ENCODE data around the gene SEMA4B.
"Not testable (repeated sequence)": the region's sequence is repeated elsewhere in the genome, so short reads cannot be mapped to it uniquely, and the experiment has no call there.

Gene SEMA4B

DNA sequence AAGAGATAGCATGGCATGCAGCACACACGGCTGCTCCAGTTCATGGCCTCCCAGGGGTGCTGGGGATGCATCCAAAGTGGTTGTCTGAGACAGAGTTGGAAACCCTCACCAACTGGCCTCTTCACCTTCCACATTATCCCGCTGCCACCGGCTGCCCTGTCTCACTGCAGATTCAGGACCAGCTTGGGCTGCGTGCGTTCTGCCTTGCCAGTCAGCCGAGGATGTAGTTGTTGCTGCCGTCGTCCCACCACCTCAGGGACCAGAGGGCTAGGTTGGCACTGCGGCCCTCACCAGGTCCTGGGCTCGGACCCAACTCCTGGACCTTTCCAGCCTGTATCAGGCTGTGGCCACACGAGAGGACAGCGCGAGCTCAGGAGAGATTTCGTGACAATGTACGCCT, 27.8 kb downstream of the SEMA4B start:
- DNase-seq = no peak

DNA sequence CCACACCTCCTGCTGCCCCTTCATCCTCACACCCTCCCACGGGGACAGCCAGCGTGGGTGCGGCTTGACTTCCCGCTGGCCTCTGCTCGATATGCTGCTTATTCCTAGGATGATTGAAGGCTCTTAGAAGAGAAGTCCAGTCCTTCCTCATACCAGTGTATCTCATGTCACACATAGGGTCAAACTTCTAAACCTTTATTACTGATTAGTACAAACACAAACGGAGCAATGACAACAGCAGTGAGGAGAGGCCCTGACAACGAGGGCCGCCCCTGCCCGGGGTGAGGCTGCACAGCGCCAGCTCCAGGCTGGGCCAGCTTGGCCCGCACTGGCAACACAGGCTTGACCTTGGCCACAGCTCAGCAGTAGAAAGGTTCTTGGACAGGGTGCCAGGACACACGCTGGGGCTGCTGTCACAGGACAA, 29.0 kb downstream of the SEMA4B start:
- no peak for DNase-seq

DNA sequence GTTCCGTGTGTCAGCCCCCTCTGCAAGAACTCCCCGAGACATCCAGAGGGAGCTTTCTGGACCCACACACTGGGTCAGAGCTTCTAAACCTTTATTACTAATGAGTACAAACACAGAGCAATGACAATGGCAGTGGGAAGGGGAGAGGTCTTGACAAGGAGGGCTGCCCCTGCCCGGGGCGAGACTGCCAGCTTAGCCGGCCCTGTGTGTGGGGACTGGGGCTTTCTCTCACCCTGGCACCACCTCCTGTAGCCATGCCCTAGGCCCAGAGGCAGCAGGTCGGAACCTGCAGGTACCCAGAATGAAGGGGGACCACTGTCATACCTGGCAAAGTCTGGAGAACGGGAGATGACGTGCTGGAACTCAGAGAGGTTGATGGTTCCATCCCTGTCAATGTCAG, 29.5 kb downstream of the SEMA4B start:
- no peak for DNase-seq

DNA sequence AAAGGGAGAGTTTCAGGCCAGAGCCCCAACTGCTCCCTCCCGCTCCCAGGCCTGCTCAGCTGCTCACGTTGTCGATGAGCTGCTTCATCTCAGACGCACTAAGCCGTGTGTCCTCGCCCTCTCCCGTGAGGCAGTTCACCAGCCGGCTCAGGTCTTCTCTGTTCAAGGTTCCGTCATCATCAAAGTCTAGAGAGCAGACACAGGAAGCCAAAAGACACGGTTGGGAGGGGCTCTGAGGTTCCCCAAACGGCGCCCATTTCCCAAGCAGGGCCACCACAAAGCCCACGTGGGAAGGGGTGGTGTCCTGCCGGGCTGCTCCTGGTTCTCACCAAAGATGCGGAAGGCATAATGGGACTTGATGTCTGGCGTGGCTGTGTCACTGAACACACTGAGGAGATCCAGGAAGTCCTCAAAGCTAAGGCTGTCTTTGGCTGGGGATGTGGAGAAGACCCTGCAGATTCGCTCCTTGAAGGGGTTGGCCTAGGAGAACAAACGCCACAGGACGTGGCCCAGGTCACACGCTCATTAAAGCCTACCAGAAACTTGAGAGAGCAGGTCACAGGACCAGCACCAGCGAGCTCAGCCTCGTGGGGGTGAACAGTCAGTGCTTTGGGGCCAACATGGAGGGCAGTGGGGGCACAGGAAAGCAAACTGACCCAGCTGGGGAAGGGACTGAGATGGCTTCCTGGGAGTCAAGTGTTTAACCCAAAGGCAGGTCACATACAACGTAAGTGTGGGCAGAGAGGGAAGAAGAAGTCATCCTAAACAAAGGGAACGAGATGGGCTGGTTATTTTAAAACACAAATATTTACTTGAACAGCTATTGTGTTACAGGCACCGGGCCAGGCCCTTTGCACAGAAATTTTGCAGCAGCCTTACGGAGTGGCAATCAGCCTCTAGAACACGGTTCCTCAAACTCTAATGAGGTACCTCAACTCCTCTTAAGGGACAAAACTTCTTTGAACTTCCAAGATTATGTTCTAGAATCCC, 30.2 kb downstream of the SEMA4B start:
- DNase-seq = no peak

DNA sequence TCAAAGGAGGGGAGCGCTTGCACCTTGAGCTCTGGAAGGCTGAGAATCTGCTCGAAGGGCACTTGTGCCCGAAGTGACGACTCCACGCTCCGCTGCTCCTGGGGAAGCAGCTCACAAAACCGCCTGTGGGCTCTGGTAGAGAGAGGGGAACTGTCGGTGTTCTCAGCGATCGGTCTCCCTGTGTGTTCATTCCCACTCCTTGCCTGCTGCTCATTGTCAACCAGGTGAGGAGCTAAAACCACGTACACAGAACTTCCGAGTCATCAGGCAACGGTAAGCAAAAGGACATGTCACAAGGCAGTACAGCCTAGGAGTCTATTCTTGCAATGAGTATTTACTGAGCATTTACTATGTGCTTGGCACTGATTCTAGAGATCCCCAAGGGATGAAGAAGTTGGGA, 31.1 kb downstream of the SEMA4B start:
- no peak for DNase-seq

DNA sequence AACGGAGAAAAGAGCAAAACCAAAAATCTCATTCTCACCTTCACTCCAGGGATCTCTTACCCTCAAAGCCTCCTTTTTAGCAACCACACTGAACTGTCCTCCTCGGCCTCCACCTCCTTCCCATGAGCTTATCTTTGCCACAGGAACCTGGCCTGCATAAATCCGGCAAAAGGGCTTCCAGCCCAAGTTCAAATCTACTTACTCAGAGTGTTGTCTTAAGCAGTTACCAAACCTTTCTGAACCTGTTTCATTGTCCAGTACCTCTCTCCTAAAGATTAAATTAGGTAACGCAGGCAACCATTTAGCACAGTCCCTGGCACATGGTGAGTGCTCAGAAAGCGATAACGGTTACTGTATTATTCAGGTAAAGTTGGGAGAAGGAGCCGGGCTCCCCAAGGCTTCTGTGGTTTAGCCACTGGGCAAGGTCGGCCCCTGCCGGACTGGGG, 31.8 kb downstream of the SEMA4B start:
- no peak for DNase-seq

DNA sequence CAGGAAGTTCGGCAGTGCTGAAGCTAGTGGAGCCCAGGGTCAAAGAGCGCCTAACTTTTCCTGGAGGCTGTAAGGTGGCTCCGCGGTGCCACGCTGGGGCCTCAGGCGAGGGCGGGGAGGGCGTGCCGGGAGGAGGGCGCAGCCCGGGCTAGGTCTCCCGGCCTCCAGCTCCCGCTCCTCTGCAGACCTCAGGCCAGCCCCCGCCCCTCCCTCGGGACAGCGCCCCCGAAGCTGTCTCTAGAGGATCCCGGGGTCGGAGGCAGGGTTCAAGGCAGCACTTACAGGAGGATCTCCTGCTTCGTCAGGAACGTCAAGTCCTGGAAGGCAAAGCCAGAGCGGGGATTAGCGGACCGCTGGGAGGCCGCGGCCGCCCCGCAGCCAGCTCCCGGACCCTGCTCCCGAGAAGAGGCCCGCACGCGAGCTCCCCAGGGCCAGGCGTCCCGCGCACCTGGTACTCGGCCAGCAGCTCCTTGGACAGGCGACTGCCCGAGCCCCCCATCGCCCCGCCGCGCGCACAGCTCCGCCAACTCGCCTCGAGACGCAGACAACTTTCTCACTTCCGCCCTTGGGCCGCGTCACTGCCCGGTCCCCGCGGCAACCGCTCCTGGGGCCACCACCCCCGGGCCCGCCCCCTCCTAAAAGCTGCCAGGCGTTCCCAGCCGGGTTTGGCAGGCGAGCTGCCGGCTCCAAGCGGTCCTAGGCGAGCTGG, 32.4 kb downstream of the SEMA4B start, which contains the start of gene CIB1:
Gene CIB1, minus strand, starts transcription at position 555 of the 709 bp plus-strand sequence. Its CDS starts 56 bp downstream, at position 499.
- peak; percentile 94 for DNase-seq

DNA sequence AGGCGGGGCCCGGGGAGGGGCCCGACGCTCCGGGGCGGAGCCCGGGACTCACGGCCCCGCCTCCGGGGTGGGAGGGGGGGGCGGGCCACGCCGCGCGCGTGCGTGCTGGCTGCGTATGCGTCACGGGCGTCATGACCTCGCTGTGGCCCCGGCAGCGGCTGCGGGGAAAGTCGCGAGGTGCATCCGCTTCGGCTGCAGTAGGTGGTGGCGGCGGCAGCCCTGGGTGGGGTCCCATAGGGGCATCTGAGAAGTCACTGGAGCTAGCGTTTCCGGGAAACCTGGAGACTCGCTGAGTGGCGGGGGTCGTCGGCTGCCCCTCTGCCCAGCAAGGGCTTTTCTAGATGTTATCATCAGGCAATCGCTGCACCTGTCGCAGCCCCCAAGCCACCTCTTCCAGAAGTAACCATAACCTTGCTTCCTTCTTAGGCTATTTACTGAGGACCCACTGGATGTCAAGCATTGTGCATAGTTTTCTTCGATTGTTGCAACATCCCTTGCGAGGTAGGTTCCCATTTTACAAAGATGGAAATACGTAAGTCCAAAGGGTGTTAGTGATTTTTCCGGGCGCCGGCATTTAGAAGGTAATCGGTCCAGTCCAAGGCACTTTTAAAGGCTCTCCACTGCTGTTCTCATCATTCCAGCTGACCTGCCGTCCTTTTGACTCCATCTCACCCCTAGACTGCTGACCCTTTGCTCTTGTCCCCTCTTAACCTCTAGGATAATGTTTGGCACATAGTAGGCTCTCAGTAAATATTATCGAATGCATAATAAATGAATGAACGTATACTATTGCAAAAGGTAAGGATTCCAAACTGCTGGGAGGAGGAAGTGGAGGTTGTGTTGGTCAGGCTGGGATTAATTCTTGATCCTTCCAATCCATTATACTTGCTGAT, 33.2 kb downstream of the SEMA4B start, which contains the start of gene GDPGP1:
Gene GDPGP1, plus strand, starts transcription at position 114 of the 893 bp plus-strand sequence. CDS start 6,700 bp downstream, outside the sequence.
- no peak for DNase-seq

DNA sequence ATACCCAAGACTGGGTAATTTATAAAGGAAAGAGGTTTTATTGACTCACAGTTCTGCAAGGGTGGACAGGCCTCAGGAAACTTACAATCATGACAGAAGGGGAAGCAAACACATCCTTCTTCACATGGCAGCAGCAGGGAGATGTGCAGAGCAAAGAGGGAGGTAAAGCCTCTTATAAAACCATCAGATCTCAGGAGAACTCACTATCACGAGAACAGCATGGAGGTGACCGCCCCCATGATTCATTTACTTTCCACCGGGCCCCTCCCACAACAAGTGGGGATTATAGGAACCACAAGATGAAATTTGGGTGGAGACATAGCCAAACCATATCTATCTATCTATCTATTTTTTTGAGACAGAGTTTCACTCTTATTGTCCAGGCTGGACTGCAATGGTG, 38.2 kb downstream of the SEMA4B start:
- no peak for DNase-seq

DNA sequence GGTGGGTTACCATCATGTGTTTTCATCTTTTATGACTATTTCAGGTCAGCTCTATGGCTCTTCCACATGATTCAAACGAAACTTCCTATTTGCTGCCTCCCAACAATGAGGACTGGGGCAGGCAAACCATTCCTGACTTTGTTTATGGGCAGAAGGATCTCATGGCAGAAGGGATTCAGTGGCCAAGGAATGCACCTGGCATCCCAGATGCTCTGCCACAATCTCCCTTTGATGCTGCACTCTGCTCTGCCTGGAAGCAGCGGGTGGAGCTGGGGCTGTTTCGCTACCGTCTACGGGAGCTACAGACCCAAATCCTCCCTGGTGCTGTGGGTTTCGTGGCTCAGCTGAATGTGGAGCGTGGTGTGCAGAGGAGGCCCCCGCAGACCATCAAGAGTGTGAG, 39.7 kb downstream of the SEMA4B start:
- peak in 1 of 2 experiments; percentile 57 for DNase-seq

DNA sequence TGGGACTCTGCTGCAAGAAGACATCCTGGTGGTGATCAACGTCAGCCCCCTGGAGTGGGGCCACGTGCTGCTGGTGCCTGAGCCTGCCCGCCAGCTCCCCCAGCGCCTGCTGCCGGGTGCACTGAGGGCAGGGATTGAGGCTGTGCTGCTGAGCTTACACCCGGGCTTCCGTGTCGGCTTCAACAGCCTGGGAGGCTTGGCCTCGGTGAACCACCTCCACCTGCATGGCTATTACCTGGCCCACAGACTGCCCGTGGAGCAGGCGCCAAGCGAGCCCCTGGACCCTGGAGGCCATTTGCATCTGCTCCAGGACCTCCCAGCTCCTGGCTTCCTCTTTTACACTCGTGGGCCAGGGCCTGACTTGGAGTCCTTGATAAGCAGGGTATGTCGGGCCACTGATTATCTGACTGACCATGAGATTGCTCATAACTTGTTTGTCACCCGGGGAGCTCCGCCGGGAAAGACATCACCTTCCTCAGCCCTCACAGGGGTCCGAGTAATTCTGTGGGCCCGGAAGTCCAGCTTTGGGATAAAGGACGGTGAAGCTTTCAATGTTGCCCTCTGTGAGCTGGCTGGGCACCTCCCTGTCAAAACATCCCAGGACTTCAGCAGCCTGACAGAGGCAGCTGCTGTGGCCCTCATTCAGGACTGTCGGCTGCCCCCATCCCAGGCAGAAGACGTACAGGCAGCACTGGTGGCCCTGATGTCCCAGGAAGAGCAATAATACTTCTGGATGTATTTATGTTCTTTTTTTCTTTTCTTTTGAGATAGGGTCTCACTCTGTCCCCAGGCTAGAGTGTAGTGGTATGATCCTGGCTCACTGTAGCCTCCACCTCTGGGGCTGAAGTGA, 40.4 kb downstream of the SEMA4B start:
- DNase-seq = peak in 1 of 2 experiments; percentile 52

DNA sequence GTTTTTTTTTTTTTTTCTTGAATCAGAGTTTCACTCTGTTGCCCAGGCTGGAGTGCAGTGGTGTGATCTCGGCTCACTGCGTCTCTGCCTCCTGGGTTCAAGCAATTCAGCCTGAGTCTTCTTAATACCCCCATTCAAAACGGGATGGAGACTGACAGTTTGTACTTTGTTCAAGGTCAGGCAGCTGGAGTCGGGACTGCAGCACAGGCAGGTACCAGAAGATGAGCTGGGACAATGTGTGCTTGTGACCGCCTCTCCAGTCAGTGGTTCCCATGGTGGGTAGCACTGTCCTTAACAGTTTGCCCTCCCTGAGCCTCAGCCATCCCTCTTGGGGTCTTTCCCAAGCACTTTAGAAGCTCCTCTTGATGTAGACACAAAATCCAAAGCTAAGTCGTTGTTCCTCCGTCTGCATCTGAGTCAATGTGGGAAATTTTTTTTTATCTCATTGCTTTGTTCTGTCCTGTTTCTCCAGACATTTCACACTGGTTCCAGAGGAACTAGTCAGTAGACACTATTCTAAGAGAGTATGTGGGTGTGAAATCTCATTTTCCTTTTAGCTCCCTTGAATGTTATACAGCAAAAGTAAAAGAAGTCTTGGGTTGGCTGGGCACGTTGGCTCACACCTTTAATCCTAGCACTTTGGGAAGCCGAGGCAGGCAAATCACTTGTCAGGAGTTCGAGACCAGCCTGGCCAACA, 43.0 kb downstream of the SEMA4B start:
- DNase-seq = no peak

DNA sequence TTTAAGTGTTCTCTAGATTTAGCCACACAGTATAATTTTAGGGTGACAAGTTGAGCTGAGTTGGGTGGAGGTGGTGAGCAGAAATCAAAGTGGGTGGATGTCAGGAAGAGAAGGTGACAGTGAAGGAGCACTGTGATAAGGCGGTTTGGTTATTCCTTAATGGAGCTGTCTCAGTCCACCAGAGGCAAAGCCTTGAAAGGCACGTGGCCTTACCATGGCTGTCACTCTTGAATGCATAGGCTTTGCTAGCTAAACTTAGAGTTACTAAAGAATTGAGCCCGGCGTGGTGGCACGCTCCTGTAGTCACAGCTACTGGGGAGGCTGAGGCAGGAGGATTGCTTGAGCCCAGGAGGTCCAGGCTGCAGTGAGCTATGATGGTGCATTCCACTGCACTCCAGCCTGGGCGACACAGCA, 47.7 kb downstream of the SEMA4B start:
- no peak for DNase-seq

DNA sequence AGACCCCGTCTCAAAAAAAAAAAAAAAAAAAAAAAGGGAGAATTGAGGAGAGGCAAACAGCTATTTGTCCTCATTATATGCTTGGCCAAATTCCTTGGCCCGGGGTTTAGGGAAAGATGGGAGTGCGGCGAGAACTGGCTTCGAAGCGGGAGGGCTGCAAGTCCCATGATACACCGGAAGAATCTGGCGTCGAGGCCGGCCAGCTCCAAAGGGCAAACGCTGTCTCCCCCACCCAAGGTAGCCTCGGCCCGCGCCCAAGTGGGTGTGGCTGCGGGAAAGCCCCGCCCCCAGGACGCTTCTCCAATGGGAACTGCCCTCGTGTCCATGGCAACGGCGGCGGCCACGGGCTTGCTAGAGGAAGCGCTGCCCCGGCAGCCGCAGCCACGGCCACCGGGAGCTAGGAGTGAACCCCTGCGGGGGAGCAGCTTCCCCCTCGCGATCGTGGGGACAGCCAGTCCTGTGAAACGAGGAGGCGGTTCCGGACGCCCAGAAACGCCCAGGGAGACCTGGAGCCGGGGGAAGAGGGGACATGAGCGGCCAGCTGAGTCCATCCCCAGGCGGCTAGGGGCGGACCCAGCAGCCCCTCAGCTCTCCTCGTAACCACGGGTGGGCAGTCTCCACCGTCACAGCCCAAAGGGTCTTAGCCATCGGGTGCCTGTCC, 48.2 kb downstream of the SEMA4B start, which contains the start of gene TTLL13:
Gene TTLL13, plus strand, starts transcription at position 354 of the 661 bp plus-strand sequence. CDS start 1,075 bp downstream, outside the sequence.
- peak; percentile 94 for DNase-seq

DNA sequence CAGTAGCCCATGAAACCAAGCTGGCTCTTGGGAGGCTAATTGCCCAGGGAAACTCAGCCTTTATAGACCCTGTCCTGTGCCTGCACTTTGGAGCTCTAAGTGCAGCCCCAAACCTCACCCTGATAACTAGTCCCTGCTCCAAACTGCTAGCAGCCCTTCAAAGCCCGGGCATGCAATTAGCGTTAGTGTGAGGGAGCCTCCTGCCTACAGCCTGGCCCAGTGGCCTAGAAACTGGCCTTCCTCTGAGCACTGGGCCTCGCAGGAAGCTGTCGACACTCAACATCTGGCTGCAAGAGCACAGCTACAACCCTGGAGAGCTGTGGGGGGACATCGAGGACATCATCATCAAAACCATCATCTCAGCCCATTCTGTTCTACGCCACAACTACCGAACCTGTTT, 56.6 kb downstream of the SEMA4B start:
- DNase-seq = no peak

DNA sequence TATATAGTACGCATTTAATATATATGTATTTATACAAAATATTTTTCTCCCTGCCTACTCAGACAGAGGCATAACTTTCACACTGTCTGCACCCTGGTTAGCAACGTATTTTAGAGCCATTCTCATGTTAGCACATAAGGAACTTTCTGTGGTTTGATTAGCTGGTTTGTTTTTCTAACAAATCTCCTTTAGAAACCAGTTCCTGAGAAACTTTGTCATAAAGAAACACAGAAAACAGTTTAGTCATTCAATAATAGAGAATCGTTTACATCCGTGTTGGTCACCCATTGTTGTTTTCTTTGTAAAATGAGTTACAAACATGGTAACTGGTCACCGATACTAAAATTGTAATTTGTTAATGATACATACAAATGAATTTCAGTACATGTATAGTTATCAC, 58.4 kb downstream of the SEMA4B start:
- DNase-seq = no peak

DNA sequence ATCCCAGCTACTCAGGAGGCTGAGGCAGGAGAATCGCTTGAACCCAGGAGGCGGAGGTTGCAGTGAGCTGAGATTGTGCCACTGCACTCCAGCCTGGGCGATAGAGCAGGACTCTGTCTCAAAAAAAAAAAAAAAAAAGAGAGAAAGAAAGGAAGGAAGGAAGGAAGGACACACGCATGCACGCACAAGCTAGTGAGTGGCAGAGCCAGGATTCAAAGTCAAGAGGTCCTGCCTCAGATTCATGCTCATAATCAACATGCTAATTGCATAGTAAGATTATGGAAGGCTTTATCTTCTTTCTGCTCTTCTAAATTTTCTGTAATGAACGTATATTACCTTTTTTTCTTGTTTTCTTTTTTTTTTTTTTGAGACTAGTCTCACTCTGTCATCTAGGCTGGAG, 59.6 kb downstream of the SEMA4B start:
- not testable (repeated sequence) for DNase-seq

DNA sequence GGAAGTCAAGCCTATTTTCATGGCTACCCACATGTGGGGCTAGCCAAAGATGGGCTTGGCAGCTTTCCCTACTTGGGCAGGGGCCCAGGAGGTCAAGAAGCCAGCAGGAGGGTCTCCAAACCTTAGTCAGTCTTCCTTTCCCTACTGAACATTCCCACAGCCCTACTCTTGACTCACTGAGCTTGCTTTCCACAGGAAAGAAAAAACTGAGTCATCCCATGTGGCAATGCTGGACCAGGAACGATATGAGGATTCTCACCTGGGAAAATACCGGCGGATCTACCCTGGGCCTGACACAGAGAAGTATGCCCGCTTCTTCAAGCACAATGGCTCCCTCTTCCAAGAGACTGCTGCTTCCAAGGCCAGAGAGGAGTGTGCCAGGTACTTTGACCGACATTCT, 60.7 kb downstream of the SEMA4B start:
- no peak for DNase-seq

DNA sequence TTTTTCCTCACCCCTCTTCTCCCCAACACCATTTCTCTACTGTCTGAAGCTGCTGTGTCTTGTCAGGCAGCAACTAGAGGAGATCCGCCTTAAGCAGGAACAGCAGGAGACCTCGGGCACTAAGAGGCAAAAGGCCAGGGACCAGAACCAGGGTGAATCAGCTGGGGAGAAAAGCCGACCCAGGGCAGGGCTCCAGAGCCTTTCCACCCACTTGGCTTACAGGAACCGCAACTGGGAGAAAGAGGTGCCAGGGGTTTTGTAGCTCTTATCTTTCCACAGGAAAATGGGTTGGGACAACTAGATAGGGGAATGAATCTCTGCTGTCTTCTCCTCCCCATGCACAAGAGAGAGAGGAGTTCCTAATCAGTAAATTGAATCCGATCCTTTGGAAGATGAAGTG, 61.3 kb downstream of the SEMA4B start:
- no peak for DNase-seq

DNA sequence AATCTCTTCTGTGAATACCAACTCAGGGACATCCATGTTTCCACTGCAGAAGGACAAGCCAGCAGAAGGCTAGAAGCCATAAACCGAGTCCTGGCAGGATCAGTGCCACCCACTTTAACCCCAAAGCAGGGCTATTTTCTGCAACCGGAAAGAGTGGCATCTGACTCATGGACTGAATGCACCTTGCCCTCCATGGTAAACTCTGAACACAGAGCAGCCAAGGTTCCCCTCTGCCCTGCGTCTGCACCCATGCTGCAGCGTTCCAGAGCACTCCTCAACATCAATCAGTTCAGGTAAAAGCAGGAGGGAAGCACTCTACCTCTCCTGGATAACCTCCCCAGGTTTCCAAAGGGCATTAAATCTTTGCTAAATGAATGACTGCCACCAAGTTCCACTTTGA, 63.5 kb downstream of the SEMA4B start:
- no peak for DNase-seq

Measured in NCI-H524 (cell line).